Measurements from ENCODE around the gene MAU2. TPM values are rescaled to one million over a fixed set of nuclear protein-coding genes. Genes with fewer than 3 reads are reported as not detected.

The MAU2 gene
- total and polyA plus RNA-seq, 2 of the 8 experiments (the other 6 are each of a cell fraction or from before 2014, with no cell fraction given), result 32.0 to 40.8 TPM

- Histone ChIP-seq H3K4me2 (ENCODE audit: insufficient read depth in 1 of 2, low read depth in 2 of 2, low read length in 2 of 2) (no peak overlapping the region), H3K23ac (ENCODE audit: insufficient read length) (no peak overlapping the region), H3K4me1 (replicated peaks in 1 of 4; ENCODE audit: control insufficient read depth in 3 of 4, insufficient read depth in 4 of 4, low read length in 3 of 4) (no peaks in the 10 kb centered on the region), H3K56ac (replicated peaks; ENCODE audit: insufficient read length, low read depth, low read length) (no peak overlapping the region), H3K9ac (replicated peaks in 1 of 4; ENCODE audit: extremely low read depth in 1 of 4, low read depth in 3 of 4, low read length in 3 of 4) (no peak overlapping the region), H4K8ac (ENCODE audit: extremely low read depth, insufficient read depth, low read length) (no peak overlapping the region), H3K27me3 (replicated peaks in 1 of 4; ENCODE audit: control insufficient read depth in 3 of 4, extremely low read depth in 1 of 4, insufficient read depth in 3 of 4, low read length in 3 of 4) (no peaks in the 10 kb centered on the region), H2BK12ac (ENCODE audit: low read depth, low read length) (no peak overlapping the region), H3K4me3 (ENCODE audit: extremely low read depth in 1 of 4, insufficient read depth in 2 of 4, low read depth in 3 of 4, low read length in 4 of 4) (no peak overlapping the region), H2BK20ac (ENCODE audit: low read length) (no peak overlapping the region), H3K4ac (replicated peaks; ENCODE audit: insufficient read length, low read depth, low read length) (no peak overlapping the region), H3K23me2 (ENCODE audit: low read depth, low read length) (no peaks in the 10 kb centered on the region), H3K18ac (ENCODE audit: extremely low read depth, low read length) (no peak overlapping the region), H3K79me2 (ENCODE audit: control insufficient read depth in 1 of 2, insufficient read depth in 2 of 2, low read length in 2 of 2) (no peaks in the 10 kb centered on the region; a peak in 1 of 4 replicates), H3K14ac (ENCODE audit: insufficient read length) (no peak overlapping the region), H2AFZ (ENCODE audit: low read length) (no peak overlapping the region), H2AK5ac (ENCODE audit: low read depth, low read length) (no peak overlapping the region), H3K9me3 (ENCODE audit: insufficient read depth in 2 of 2, low read depth in 1 of 2, low read length in 1 of 2) (no peaks in the 10 kb centered on the region), H4K20me1 (replicated peaks in 1 of 2; ENCODE audit: control insufficient read depth in 1 of 2, insufficient read depth in 2 of 2, low read length in 2 of 2) (peaks cover 14 to 18% of the 10 kb centered on the region in 2 experiments), H4K91ac (replicated peaks; ENCODE audit: insufficient read length, low read length) (no peak overlapping the region), H2BK15ac (ENCODE audit: low read length) (no peak overlapping the region), H4K5ac (ENCODE audit: insufficient read length, low read depth, low read length) (no peak overlapping the region), H2BK5ac (ENCODE audit: low read depth, low read length) (no peak overlapping the region), H3K79me1 (ENCODE audit: low read depth, low read length) (peaks cover 5% of the 10 kb centered on the region; the same call in 1 of the 2 replicates), H3K36me3 (ENCODE audit: control insufficient read depth in 2 of 4, insufficient read depth in 4 of 4, low read length in 3 of 4) (peaks cover 13 to 30% (median 26%) of the 10 kb centered on the region in 4 experiments; a peak in 7 of 8 replicates), H2BK120ac (replicated peaks; ENCODE audit: low read depth, low read length) (no peak overlapping the region), H3K27ac (ENCODE audit: low read depth, low read length) (no peak overlapping the region)
- POLR2A ChIA-PET (ENCODE audit: partially characterized antibody), result interaction anchor here (1.1 to 2.3 kb wide), 3 partner anchors 11 to 56 kb away, joined by 4 to 8 read pairs (median 4); no protein-coding TSS in a partner anchor
- WGBS, 2 experiments (ENCODE audit: extremely low coverage in 1 of 2, insufficient coverage in 1 of 2, insufficient read length in 1 of 2, insufficient replicate concordance in 2 of 2, low coverage in 1 of 2, low lambda C conversion rate in 2 of 2, missing lambda C conversion rate in 1 of 2), result 93% methylated on average over 17 of the region's 17 CpGs; no CpG with 5 or more reads in 1 of the 2 experiments
- no peak for FAIRE-seq
- DNase-seq (ENCODE audit: low read depth in 1 of 2, low spot score in 2 of 2), result no peak
- CTCF ChIA-PET (ENCODE audit: partially characterized antibody), result no interaction called here
- no peak for TF ChIP-seq POU5F1 (IDR thresholded peaks at IDR 0.05; ENCODE audit: low read depth, low read length)
Measured at GRCh38 chr19:19337120-19337519, 16.5 kb downstream of the MAU2 start.
